Karpas-422 (cell line): ENCODE measurements around the gene RNASE12. TPM values are rescaled to one million over a fixed set of nuclear protein-coding genes. Genes with fewer than 3 reads are reported as not detected.

Experiments used
- DNase-seq: peaks from one replicate; pipeline ENCODE4 v3.0.0-alpha.2; 2015
- H2AFZ ChIP-seq: fragments of 200-600 bp; sonication (generic); 2 replicates; pipeline ENCODE4 v1.6.1; 2014; ENCODE audit warnings: antibody characterized with exemption, low read length, mixed read lengths
- H3K27ac ChIP-seq: fragments of 200-600 bp; sonication (generic); 2 replicates; pipeline ENCODE4 v1.5.1; 2014; ENCODE audit warnings: mild to moderate bottlenecking, low read length, moderate library complexity
- H3K27me3 ChIP-seq: fragments of 200-600 bp; sonication (generic); 2 replicates; pipeline ENCODE4 v1.6.1; 2014; ENCODE audit warnings: low read length, mixed read lengths
- H3K36me3 ChIP-seq: fragments of 200-600 bp; sonication (generic); 2 replicates; pipeline ENCODE4 v1.6.1; 2014; ENCODE audit warnings: low read length, mixed read lengths; ENCODE audit not compliant: insufficient read depth
- H3K4me1 ChIP-seq: fragments of 200-600 bp; sonication (generic); 2 replicates; pipeline ENCODE4 v1.6.1; 2014; ENCODE audit warnings: mild to moderate bottlenecking, low read length, mixed read lengths
- H3K4me2 ChIP-seq: fragments of 200-600 bp; sonication (generic); 2 replicates; pipeline ENCODE4 v1.6.1; 2014; ENCODE audit warnings: low read length, low read depth, mild to moderate bottlenecking; ENCODE audit not compliant: poor library complexity, severe bottlenecking
- H3K4me3 ChIP-seq: fragments of 200-600 bp; sonication (generic); 2 replicates; pipeline ENCODE4 v1.5.1; 2014; ENCODE audit warnings: mild to moderate bottlenecking, antibody characterized with exemption, low read length, mixed read lengths
- H3K79me2 ChIP-seq: fragments of 200-600 bp; sonication (generic); 2 replicates; pipeline ENCODE4 v1.6.1; 2014; ENCODE audit warnings: mild to moderate bottlenecking, low read length, mixed read lengths
- H3K9ac ChIP-seq: fragments of 200-600 bp; sonication (generic); 2 replicates; pipeline ENCODE4 v1.6.0; 2014; ENCODE audit warnings: low read length
- H3K9me2 ChIP-seq: fragments of 200-600 bp; sonication (generic), shearing (Covaris generic); replicated peaks from 2 replicates; pipeline ENCODE4 v1.6.0; 2014; ENCODE audit warnings: mild to moderate bottlenecking, low read length, moderate library complexity; ENCODE audit not compliant: insufficient read depth
- H3K9me3 ChIP-seq: fragments of 300-700, 200-600 bp; sonication (generic); 2 replicates; pipeline ENCODE4 v1.6.1; 2014; ENCODE audit warnings: low read length, mixed read lengths
- H4K20me1 ChIP-seq: fragments of 200-600 bp; sonication (generic); 2 replicates; pipeline ENCODE4 v1.6.1; 2014; ENCODE audit warnings: mild to moderate bottlenecking, antibody characterized with exemption, low read length, low read depth; ENCODE audit not compliant: insufficient read depth
- total RNA-seq: library from RNA; depleted of rRNA; stranded (reverse); fragments of >200 nt; shearing (Covaris generic); gene quantifications from 2 replicates; pipeline ENCODE4 v1.2.3, GENCODE V29; 2014; ENCODE audit warnings: low replicate concordance

The RNASE12 gene
- total RNA-seq, 1 experiment from 2014 or later = not detected

- Histone ChIP-seq H3K27me3 (no peaks in the 10 kb centered on the region), H3K9ac (no peak overlapping the region), H3K36me3 (no peaks in the 10 kb centered on the region), H3K79me2 (no peaks in the 10 kb centered on the region), H3K4me3 (no peak overlapping the region), H3K4me1 (peaks cover 32% of the 10 kb centered on the region), H2AFZ (no peak overlapping the region), H3K4me2 (no peak overlapping the region), H3K9me3 (no peaks in the 10 kb centered on the region), H3K9me2 (no peaks in the 10 kb centered on the region), H3K27ac (no peak overlapping the region), H4K20me1 (no peaks in the 10 kb centered on the region)
- no peak for DNase-seq
Observed at GRCh38 chr14:20617138-20618003, 26.2 kb upstream of the RNASE12 start.

- no peaks in the 10 kb centered on the region for H3K27me3 ChIP-seq
- no peaks in the 10 kb centered on the region for H3K9me2 ChIP-seq
- H3K79me2 ChIP-seq = no peaks in the 10 kb centered on the region
- no peak overlapping the region for H3K4me3 ChIP-seq
- no peaks in the 10 kb centered on the region for H4K20me1 ChIP-seq
- H3K36me3 ChIP-seq = no peaks in the 10 kb centered on the region
- no peak overlapping the region for H3K9ac ChIP-seq
- H3K4me2 ChIP-seq = no peak overlapping the region
- no peak overlapping the region for H2AFZ ChIP-seq
- no peak for DNase-seq
- H3K27ac ChIP-seq = no peak overlapping the region
- H3K4me1 ChIP-seq = peaks cover 43% of the 10 kb centered on the region
- no peaks in the 10 kb centered on the region for H3K9me3 ChIP-seq
Observed at GRCh38 chr14:20615996-20616395, 24.8 kb upstream of the RNASE12 start.

GRCh38 chr14:20614038-20614840, 23.1 kb upstream of the RNASE12 start:
- H3K27ac ChIP-seq = no peak overlapping the region
- DNase-seq = peak; percentile 59
- H2AFZ ChIP-seq = peak overlapping the region; percentile 84
- H3K36me3 ChIP-seq = no peaks in the 10 kb centered on the region
- H3K4me3 ChIP-seq = peak overlapping the region; percentile 75
- peaks cover 53% of the 10 kb centered on the region for H3K4me1 ChIP-seq
- H3K4me2 ChIP-seq = peak overlapping the region; percentile 90
- peak overlapping the region; percentile 63 for H3K9ac ChIP-seq
- H3K79me2 ChIP-seq = no peaks in the 10 kb centered on the region
- H3K27me3 ChIP-seq = no peaks in the 10 kb centered on the region
- H3K9me3 ChIP-seq = no peaks in the 10 kb centered on the region
- H3K9me2 ChIP-seq = no peaks in the 10 kb centered on the region
- no peaks in the 10 kb centered on the region for H4K20me1 ChIP-seq

GRCh38 chr14:20613094-20614037, 22.2 kb upstream of the RNASE12 start:
- H3K9me3 ChIP-seq = no peaks in the 10 kb centered on the region
- H3K79me2 ChIP-seq = no peaks in the 10 kb centered on the region
- peak overlapping the region; percentile 84 for H2AFZ ChIP-seq
- no peaks in the 10 kb centered on the region for H3K9me2 ChIP-seq
- DNase-seq = peak; percentile 98
- peak overlapping the region; percentile 90 for H3K4me2 ChIP-seq
- no peak overlapping the region for H3K27ac ChIP-seq
- peak overlapping the region; percentile 75 for H3K4me3 ChIP-seq
- H3K4me1 ChIP-seq = peaks cover 59% of the 10 kb centered on the region
- H3K36me3 ChIP-seq = no peaks in the 10 kb centered on the region
- no peaks in the 10 kb centered on the region for H4K20me1 ChIP-seq
- H3K9ac ChIP-seq = peak overlapping the region; percentile 63
- H3K27me3 ChIP-seq = no peaks in the 10 kb centered on the region

GRCh38 chr14:20612403-20612802, 21.2 kb upstream of the RNASE12 start:
- Histone ChIP-seq H3K27ac (no peak overlapping the region), H3K4me1 (peaks cover 56% of the 10 kb centered on the region), H3K9me2 (no peaks in the 10 kb centered on the region), H3K9me3 (no peaks in the 10 kb centered on the region), H3K4me3 (peak overlapping the region; percentile 75), H3K36me3 (no peaks in the 10 kb centered on the region), H3K4me2 (peak overlapping the region; percentile 90), H3K9ac (peak overlapping the region; percentile 5), H2AFZ (no peak overlapping the region), H4K20me1 (no peaks in the 10 kb centered on the region), H3K79me2 (no peaks in the 10 kb centered on the region), H3K27me3 (no peaks in the 10 kb centered on the region)
- DNase-seq = peak; percentile 73

GRCh38 chr14:20611277-20611676, 20.1 kb upstream of the RNASE12 start:
- no peak overlapping the region for H3K27ac ChIP-seq
- H3K4me2 ChIP-seq = peak overlapping the region; percentile 83

GRCh38 chr14:20610002-20610765, 19.0 kb upstream of the RNASE12 start:
- H3K9me2 ChIP-seq = no peaks in the 10 kb centered on the region
- H3K27ac ChIP-seq = no peak overlapping the region
- peak overlapping the region; percentile 58 for H3K9ac ChIP-seq

More at GRCh38 chr14:20611277-20611676, 20.1 kb upstream of the RNASE12 start:
- Histone ChIP-seq H4K20me1 (no peaks in the 10 kb centered on the region), H3K9me2 (no peaks in the 10 kb centered on the region), H3K27me3 (no peaks in the 10 kb centered on the region), H2AFZ (no peak overlapping the region), H3K9me3 (no peaks in the 10 kb centered on the region), H3K79me2 (no peaks in the 10 kb centered on the region), H3K36me3 (no peaks in the 10 kb centered on the region), H3K9ac (no peak overlapping the region), H3K4me1 (peaks cover 56% of the 10 kb centered on the region), H3K4me3 (no peak overlapping the region)
- DNase-seq = no peak

More at GRCh38 chr14:20610002-20610765, 19.0 kb upstream of the RNASE12 start:
- Histone ChIP-seq H2AFZ (peak overlapping the region; percentile 87), H3K4me2 (peak overlapping the region; percentile 83), H3K36me3 (no peaks in the 10 kb centered on the region), H4K20me1 (no peaks in the 10 kb centered on the region), H3K27me3 (no peaks in the 10 kb centered on the region), H3K79me2 (no peaks in the 10 kb centered on the region), H3K4me1 (peaks cover 56% of the 10 kb centered on the region), H3K9me3 (no peaks in the 10 kb centered on the region), H3K4me3 (peak overlapping the region; percentile 77)
- peak; percentile 94 for DNase-seq
